ENCODE results near the gene PCGF6.
"Not testable (repeated sequence)": the region's sequence is repeated elsewhere in the genome, so short reads cannot be mapped to it uniquely, and the experiment has no call there.

The PCGF6 gene, protein sequence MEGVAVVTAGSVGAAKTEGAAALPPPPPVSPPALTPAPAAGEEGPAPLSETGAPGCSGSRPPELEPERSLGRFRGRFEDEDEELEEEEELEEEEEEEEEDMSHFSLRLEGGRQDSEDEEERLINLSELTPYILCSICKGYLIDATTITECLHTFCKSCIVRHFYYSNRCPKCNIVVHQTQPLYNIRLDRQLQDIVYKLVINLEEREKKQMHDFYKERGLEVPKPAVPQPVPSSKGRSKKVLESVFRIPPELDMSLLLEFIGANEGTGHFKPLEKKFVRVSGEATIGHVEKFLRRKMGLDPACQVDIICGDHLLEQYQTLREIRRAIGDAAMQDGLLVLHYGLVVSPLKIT

DNA sequence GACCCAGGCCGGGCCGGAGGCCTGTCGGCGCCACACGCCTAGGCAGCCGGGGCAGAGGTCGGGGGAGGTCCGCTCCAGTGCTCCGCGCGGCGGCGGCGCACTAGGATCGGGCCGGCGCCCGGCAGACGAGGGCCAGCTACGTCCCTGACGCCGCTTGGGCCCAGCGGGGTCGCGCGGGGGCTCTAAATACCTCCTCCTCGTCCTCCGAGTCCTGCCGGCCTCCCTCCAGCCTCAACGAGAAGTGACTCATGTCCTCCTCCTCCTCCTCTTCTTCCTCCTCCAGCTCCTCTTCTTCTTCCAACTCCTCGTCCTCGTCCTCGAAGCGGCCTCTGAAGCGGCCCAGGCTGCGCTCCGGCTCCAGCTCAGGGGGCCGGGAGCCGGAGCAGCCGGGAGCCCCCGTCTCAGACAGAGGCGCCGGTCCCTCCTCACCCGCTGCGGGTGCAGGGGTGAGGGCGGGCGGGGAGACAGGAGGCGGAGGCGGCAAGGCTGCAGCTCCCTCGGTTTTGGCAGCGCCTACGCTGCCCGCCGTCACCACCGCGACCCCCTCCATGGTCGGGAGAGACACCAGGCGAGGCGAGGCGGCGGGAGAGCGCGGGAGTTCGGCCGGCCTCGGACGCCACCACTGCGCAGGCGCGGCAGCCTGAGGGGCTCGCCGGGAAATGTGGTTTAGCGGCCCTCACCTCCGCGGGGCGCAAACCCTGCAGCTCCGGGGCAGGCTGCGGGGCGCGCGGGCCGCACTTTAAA lies at the start of gene PCGF6:
TSS of gene PCGF6 (minus strand) at position 624 of the 744 bp plus-strand sequence. CDS start at position 550, 74 bp downstream.
- peak; percentile 96 for DNase-seq (ENCODE audit: low spot score)

DNA sequence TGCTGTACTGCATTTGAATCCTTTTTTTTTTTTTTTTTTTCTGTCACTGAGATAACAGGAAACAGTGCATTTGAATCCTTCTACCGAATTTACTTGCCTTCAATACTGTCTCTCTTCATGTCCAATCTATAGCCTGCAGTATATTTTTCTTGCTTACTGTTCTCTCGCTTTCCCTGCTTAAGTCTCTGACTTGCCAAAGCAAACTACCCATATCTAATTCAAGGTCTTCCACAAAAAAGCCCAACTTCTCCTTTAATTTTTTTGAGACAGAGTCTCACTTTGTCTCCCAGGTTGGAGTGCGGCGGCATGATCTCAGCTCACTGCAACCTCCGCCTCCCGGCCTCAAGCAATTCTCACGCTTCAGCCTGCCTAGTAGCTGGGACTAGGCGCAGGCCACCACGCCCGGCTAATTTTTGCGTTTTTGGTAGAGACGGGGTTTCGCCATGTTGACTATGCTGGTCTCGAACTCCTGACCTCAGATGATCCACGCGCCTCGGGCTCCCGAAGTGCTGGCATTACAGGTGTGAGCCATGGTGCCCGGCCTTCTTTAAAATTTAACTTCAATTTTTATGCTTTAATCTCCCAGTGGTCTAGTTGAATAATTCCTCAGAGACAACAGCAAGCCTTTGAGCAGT lies 46.4 kb upstream of the PCGF6 start:
- no peak for DNase-seq (ENCODE audit: low spot score)

DNA sequence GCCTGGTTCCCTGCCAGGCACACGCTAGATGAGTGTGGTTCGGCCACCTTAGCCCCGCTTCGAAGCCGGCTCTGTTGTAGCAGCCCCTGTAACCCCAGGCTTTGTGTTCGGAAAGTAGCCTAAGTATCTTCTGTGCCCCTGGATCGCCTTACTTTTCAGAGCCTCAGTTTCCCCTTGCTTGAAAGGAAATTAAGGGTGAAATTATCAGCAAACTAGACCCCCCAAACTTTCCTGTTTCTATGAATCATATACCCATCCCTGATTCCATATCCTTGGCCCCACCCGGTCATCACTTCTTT lies 45.8 kb upstream of the PCGF6 start:
- no peak for DNase-seq (ENCODE audit: low spot score)

DNA sequence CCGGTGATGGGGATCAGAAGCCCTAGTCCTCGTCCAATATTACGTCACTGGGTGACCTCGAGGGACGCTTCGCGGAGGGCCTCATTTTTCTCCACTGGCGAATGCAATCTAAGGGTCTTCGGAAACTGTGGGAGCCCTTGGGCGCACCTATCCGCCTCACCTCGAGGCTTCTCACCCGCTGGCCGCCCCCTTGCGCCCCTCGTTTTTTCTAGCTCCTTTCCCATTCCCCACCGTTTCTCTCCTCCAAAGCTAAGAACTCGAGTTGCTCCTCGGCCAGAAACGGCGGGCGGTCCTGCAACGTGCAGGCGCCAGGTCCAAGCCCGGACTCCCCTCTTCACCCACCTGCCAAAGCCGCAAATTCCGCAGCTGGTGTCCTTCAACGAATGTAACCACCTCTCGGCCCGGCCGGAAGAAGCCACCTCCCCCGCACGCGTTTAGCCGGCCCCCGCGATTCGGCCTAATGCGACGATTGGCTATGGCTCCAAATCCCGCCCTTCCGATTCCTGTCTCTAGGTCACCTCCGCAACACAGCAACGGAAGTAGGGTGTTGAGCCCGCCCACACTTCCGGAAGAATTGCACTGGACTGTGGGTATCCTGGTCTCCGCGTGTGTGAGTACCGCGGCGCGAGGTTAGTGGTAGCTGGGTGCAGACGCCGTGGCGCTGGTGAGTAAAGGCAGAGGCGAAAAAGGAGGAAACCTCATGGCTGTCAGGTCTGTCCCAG lies 45.3 kb upstream of the PCGF6 start, which contains the start of the genes ATP5MK and PDCD11:
TSS of gene ATP5MK (minus strand) at position 409 of the 722 bp plus-strand sequence. CDS start 4,018 bp downstream, outside the sequence.
TSS of gene PDCD11 (plus strand) at position 560 of the 722 bp plus-strand sequence. CDS start 1,801 bp downstream, outside the sequence.
- DNase-seq (ENCODE audit: low spot score), result peak; percentile 99

DNA sequence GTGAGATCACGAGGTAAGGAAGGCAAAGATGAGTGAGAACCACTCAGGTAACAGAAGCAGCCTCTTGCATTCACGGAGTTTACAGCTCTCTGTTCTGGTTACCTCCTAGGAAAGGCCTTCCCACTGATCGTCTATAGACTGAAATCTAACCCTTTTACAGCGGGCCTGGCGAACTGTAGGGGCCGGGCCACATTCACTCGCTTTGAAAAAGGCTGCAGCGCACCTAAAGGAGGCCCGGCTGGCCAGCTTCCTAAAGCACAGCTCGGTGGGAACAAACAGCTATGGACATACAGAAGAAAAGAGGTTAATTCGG lies 44.8 kb upstream of the PCGF6 start:
- peak; percentile 26 for DNase-seq (ENCODE audit: low spot score)

DNA sequence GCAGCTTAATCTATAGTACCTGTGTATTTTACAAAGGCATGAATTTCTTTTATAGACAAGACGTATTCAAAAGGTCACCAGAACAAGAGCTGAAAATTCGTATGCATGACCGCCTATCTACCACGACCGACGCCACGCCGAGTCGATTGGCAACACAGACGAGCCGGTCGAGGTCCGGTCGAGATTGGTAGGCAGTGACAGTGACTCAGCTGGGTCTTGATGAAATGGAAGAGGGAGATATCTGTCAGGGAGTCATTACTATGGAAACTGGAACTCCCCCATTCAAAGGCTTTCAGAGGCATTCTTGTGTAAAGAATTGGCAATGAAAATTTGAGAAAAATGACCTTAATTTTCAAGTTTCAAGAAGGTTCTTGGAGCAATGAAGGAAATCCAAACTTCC lies 43.2 kb upstream of the PCGF6 start:
- no peak for DNase-seq (ENCODE audit: low spot score)

DNA sequence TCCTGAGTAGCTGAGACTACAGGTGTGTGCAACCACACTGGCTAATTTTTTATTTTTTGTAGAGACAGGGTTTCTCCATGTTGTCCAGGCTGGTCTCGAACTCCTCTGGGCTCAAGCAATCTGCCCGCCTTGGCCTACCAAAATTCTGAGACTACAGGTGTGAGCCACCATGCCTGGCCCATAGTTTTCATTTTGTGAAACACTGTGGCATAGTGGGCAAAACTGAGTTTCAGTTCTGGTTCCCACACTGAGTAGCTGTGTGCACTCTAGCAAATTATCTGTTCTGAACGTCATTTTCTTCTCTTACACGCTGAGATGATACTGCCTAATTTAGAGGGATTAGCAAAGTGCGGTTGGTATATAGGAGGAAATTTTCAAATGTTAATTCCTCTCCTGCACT lies 31.8 kb upstream of the PCGF6 start:
- no peak for DNase-seq (ENCODE audit: low spot score)

DNA sequence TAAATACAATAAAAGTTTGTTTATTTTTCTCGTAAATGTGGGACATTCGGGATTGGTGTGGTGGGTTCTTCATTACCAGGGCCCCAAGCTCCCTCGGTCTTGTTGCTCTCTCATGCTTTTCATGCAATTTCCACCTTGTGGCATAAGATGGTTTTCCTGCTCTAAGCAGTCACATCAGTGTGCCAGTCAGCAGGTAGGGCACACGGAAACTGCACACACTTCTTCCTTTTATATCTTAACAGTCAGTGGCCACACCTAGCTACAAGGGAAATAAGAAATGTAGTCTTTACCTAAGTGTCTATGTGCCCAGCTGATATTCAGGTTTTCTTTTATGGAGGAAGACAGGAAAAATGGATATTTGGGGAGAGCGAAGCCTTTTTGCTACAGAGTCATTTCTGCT lies 23.3 kb upstream of the PCGF6 start:
- DNase-seq (ENCODE audit: low spot score), result no peak

DNA sequence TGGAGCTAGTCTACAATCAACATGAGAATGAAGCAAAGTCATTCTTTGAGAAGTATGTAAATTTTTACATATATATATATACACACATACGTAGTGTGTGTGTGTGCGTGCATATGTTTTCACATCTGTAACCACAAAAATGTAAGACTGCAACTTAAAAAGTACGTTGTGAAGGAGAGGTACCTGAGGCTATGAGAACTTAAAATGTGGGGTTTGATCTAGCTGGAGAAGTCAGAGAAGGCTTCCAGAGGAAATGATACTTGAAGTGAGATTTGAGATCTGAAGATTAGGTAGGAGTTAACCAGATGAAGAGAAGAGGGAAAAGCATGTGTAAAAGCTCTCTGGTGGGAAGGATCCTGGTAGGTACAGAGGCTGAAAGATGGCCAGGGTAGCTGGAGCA lies 22.6 kb upstream of the PCGF6 start:
- no peak for DNase-seq (ENCODE audit: low spot score)

DNA sequence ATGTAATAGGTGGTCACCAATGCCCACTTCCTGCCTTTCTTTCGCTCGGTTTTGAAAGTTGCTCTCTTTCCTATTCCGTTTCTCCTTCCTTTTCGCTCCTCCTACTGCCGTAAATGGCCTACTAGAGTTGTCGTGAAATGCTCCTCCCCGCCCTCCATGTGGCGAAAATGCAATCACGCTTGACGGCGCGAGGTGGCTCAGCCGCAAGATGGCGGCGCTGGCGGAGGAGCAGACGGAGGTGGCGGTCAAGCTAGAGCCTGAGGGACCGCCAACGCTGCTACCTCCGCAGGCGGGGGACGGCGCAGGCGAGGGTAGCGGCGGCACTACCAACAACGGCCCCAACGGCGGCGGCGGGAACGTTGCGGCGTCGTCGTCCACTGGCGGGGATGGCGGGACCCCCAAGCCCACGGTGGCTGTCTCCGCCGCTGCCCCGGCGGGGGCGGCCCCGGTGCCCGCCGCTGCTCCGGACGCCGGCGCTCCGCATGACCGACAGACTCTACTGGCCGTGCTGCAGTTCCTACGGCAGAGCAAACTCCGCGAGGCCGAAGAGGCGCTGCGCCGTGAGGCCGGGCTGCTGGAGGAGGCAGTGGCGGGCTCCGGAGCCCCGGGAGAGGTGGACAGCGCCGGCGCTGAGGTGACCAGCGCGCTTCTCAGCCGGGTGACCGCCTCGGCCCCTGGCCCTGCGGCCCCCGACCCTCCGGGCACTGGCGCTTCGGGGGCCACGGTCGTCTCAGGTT lies 17.0 kb upstream of the PCGF6 start, which contains the start of gene TAF5:
TSS of gene TAF5 (plus strand) at position 195 of the 737 bp plus-strand sequence. CDS start at position 209, 14 bp downstream.
- peak; percentile 95 for DNase-seq (ENCODE audit: low spot score)

DNA sequence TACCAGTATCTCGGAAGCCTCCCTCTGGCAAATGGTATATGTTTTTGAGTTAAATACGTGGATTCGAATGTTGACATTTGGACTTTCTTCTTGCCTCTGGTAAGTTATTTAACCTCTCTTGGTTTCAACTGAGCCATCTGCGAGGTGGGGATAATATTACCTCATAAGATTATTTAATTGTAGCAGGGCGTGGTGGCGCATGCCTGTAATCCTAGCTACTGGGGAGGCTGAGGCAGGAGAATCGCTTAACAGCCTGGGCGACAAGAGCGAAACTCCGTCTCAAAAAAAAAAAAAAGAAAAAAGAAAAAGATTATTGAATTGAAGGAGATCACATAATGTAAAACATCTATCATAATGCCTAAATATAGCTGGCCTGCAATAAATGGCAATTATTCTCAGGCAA lies 16.4 kb upstream of the PCGF6 start:
- DNase-seq (ENCODE audit: low spot score), result no peak

DNA sequence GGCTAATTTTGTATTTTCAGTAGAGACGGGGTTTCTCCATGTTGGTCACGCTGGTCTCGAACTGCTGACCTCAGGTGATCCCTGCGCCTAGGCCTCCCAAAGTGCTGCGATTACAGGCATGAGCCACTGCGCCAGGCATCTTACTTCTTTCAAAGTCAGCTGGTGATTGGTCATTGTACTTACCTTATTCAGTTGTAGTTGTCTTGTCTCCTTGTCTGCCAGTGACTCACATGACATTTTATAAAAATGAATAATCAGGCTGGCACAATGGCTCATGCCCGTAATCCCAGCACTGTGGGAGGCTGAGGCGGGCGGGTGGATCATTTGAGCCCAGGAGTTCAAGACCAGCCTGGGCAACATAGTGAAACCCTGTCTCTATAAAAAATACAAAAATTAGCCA lies 9.9 kb upstream of the PCGF6 start:
- DNase-seq (ENCODE audit: low spot score), result not testable (repeated sequence)

DNA sequence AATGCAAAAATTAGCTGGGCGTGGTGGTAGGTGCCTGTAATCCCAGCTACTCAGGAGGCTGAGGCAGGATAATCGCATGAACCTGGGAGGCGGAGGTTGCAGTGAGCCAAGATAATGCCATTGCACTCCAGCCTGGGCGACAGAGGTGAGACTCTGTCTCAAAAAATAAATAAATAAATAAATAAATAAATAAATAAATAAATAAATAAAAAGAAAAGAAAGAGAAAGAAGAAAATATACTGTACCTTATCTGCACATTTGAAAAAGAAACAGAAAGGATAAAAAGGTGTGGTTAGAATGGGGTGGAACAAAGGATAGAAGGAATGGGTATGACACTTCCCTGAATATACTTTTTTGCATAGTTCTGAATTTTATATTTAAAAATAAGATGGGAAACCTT lies 8.6 kb upstream of the PCGF6 start:
- DNase-seq (ENCODE audit: low spot score), result not testable (repeated sequence)

DNA sequence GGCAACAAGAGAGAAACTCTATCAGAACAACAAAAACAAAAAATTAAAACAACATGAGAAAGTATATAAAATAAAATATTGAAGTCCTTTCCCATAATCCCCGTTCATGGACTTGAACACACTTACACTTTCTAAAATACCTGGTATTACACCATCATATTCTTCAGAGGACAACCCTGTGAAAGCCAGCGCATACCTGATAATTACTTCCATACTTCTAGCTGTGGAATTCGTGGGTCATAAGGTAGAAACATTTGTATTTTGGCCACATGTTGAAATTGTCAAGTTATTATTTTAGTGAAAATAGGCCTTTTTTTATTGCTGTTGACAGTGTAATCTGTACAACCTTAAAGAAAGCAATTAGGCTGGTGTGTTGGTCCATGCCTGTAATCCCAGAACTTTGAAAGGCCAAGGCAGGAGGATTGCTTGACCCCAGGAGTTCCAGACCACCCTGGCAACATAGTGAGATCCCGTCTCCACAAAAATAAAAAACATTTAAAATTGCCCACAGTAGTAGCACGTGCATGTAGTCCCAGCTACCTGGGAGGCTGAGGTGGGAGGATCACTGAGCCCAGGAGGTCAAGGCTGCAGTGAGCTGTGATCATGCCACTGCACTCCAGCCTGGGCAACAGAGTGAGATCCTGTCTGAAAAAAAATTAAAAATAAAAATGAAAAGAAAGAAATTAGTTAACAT lies 5.1 kb upstream of the PCGF6 start:
- no peak for DNase-seq (ENCODE audit: low spot score)

DNA sequence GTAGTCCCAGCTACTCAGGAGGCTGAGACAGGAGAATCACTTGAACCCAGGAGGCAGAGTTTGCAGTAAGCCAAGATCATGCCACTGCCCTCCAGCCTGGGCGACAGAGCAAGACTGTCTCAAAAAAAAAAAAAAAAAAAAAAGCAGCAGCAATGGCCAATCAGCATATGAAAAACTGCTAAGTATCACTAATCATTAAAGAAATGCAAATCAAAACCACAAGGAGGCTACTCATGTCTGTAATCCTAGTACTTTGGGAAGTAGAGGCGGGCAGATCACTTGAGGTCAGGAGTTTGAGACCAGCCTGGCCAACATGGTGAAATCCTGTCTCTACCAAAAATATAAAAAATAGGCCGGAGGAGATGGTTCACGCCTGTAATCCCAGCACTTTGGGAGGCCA lies 3.6 kb upstream of the PCGF6 start:
- DNase-seq (ENCODE audit: low spot score), result not testable (repeated sequence)

DNA sequence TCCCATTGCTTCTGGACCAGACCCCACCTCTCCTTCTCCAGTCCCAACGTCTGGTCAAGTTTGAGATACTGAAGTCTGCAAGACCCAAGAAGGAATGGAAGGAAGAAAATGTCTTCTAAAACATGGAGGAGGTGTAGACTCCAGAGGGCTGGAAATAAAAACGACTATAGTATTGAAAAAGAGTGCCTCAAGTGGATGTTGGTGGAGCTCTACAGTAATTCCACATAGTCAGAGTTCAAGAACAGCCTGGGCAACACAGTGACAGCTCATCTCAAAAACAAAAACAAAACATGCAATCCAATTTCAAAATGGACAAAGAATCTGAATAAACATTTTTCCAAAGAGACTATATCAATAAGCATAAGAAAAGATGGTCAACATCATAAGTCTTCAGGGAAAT lies 2.3 kb upstream of the PCGF6 start:
- no peak for DNase-seq (ENCODE audit: low spot score)

DNA sequence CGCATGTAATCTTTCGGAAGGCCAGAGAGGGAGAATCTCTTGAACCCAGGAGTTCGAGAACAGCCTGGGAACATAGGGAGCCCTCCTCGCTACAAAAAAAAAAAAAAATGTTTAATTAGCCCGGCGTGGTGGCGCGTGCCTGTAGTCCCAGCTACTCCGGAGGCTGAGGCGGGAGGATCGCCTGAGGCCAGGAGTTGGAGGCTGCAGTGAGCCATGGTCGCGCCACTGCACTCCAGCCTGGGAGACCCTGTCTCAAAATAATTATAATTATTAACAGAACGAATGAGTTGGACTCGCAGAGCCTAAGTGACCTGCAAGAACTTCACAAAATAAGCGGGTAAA lies 794 bp downstream of the PCGF6 start:
- no peak for DNase-seq (ENCODE audit: low spot score)

DNA sequence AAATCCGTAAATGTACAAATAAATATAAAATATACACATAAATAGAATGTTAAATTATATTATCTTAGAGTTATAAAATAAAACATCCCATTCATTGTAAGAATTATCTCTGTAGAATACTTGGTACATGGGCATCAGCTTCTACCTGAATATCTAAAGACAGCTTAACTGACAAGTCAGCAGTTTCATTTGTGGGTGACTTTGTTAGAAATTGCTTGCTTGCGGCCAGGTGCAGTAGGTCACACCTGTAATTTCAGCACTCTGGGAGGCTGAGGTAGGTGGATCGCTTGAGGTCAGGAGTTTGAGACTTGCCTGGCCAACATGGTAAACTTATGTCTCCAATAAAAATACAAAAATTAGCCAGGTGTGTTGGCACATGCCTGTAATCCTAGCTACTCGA lies 14.6 kb downstream of the PCGF6 start:
- no peak for DNase-seq (ENCODE audit: low spot score)

DNA sequence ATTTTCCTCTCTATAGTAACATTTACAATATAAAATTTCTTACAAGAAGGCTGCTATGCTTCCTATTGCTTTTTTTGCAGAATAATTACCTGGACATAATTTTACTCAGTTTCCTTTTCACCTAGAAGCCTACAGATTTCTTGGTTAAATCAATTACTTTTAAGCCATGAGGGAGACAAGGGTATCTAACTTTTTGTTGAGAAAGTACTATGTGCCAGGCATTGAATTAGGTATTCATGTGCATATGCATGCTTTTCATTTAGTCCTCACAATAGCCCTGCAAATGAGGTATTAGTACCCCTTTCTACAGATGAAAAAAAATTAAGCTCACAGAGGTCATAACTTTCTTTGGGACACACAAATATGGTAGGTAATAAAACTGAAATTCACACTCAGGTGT lies 16.4 kb downstream of the PCGF6 start:
- DNase-seq (ENCODE audit: low spot score), result no peak

DNA sequence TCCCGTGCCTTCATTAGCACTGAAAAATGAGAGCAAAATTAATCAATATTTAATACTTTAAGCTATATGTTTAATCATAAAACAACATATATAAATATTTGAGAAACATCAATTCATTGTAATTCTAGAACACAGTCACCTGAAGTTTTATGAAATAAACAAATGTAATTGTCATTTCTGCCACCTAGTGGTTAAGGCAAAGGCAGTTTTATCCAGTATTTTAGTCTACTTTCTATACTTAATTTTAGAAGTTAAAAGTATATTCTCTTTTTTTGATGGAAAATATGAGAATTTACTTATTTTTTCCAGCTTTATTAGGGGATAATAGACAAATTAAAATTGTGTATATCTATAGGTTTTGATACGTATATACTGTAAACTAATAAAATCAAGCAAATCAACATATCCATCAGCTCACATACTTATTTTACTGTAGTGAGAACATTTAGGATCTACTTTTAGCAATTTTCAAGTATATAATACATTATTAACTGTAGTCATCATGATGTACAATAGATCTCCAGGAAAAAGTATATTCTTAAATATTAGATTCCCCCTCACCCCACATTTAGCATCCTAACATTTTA lies 16.9 kb downstream of the PCGF6 start:
- peak; percentile 37 for DNase-seq (ENCODE audit: low spot score)

DNA sequence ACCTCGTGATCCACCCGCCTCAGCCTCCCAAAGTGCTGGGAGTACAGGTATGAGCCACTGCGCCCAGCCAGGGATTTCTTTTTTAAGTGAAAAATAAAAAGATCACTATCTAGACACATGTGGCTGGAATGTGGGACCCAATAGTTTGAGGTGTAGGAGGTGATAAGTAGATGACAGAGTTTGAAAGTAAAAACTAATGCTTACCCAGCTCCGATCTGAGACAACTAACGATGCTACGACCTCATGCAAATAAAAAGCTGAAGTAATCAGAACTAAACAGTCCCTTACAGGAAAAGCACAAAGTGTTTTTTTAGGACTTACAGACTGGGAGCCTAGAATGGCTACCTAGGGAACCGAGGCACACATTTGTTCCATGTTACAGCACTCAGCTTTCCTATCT lies 23.0 kb downstream of the PCGF6 start:
- no peak for DNase-seq (ENCODE audit: low spot score)

Measured in AG08395 (cell line).